HL-60 (cell line): ENCODE measurements around the gene ZFHX3.
A peak's percentile ranks its signal among the peaks of the same experiment; 100 is the strongest.

ENCODE experiments used
- DNase-seq, 2 experiments: peaks; one replicate each; pipeline ENCODE4 v3.0.0-alpha.2; 2010 to 2020; ENCODE audit warnings: low read depth in 1 of 2, low spot score in 1 of 2
- H3K27ac ChIP-seq: fragments of 250-450 bp; sonication (Bioruptor Pico); replicated peaks from 2 replicates; pipeline ENCODE4 v1.5.1; 2020; ENCODE audit warnings: mild to moderate bottlenecking, moderate library complexity
- H3K27me3 ChIP-seq: fragments of 250-450 bp; sonication (Bioruptor Pico); 2 replicates; pipeline ENCODE4 v1.5.1; 2021; ENCODE audit warnings: mild to moderate bottlenecking, moderate library complexity; ENCODE audit not compliant: insufficient read depth, poor library complexity, severe bottlenecking
- H3K4me3 ChIP-seq: replicated peaks from 2 replicates; pipeline ENCODE4 v1.5.1; 2011; ENCODE audit warnings: mild to moderate bottlenecking, control low read depth, low read length; ENCODE audit not compliant: insufficient read depth
- CTCF ChIP-seq: IDR thresholded peaks from one replicate; pipeline ENCODE4 v1.5.1; 2011; ENCODE audit warnings: low read length, control low read depth, inconsistent platforms; ENCODE audit not compliant: insufficient read depth
- GABPA ChIP-seq: IDR thresholded peaks from 2 replicates; pipeline ENCODE4 v1.6.1; 2012; ENCODE audit warnings: low read depth
- POLR2AphosphoS5 ChIP-seq: IDR thresholded peaks from 2 replicates; pipeline ENCODE4 v1.6.1; 2012; ENCODE audit warnings: low read depth
- SPI1 ChIP-seq: IDR thresholded peaks from 2 replicates; pipeline ENCODE4 v1.6.1; 2012; ENCODE audit warnings: low read depth, mild to moderate bottlenecking, borderline replicate concordance
- TF ChIP-seq, protein P1 (sequence below): IDR thresholded peaks from 2 replicates; pipeline ENCODE4 v1.6.1; 2012; ENCODE audit warnings: low read depth; ENCODE audit not compliant: insufficient replicate concordance

ZFHX3 gene

GRCh38 chr16:72865835-72866234, 182.1 kb downstream of the ZFHX3 start:
- DNase-seq, result no peak
- Histone ChIP-seq H3K27ac (no peak overlapping the region), H3K27me3 (no peaks in the 10 kb centered on the region), H3K4me3 (no peak overlapping the region)
- TF ChIP-seq CTCF (no peak), POLR2AphosphoS5 (no peak), GABPA (no peak), SPI1 (no peak)
- TF ChIP-seq, protein P1, sequence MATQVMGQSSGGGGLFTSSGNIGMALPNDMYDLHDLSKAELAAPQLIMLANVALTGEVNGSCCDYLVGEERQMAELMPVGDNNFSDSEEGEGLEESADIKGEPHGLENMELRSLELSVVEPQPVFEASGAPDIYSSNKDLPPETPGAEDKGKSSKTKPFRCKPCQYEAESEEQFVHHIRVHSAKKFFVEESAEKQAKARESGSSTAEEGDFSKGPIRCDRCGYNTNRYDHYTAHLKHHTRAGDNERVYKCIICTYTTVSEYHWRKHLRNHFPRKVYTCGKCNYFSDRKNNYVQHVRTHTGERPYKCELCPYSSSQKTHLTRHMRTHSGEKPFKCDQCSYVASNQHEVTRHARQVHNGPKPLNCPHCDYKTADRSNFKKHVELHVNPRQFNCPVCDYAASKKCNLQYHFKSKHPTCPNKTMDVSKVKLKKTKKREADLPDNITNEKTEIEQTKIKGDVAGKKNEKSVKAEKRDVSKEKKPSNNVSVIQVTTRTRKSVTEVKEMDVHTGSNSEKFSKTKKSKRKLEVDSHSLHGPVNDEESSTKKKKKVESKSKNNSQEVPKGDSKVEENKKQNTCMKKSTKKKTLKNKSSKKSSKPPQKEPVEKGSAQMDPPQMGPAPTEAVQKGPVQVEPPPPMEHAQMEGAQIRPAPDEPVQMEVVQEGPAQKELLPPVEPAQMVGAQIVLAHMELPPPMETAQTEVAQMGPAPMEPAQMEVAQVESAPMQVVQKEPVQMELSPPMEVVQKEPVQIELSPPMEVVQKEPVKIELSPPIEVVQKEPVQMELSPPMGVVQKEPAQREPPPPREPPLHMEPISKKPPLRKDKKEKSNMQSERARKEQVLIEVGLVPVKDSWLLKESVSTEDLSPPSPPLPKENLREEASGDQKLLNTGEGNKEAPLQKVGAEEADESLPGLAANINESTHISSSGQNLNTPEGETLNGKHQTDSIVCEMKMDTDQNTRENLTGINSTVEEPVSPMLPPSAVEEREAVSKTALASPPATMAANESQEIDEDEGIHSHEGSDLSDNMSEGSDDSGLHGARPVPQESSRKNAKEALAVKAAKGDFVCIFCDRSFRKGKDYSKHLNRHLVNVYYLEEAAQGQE, result no peak

GRCh38 chr16:72865258-72865657, 182.7 kb downstream of the ZFHX3 start:
- DNase-seq, result no peak
- TF ChIP-seq SPI1 (no peak), GABPA (no peak)
- TF ChIP-seq, protein P1, result no peak
- no peaks in the 10 kb centered on the region for H3K27me3 ChIP-seq
- no peak overlapping the region for H3K27ac ChIP-seq
- H3K4me3 ChIP-seq, result no peak overlapping the region

- TF ChIP-seq CTCF (no peak), GABPA (no peak), POLR2AphosphoS5 (no peak)
- TF ChIP-seq, protein P1, result peak; percentile 58
- Histone ChIP-seq H3K27me3 (no peaks in the 10 kb centered on the region), H3K27ac (no peak overlapping the region), H3K4me3 (no peak overlapping the region)
- no peak for DNase-seq
Observed at GRCh38 chr16:72864130-72864833, 183.6 kb downstream of the ZFHX3 start.
